ENCODE results near the gene PFKM.
A peak's percentile ranks its signal among the peaks of the same experiment; 100 is the strongest.

The PFKM gene

DNA sequence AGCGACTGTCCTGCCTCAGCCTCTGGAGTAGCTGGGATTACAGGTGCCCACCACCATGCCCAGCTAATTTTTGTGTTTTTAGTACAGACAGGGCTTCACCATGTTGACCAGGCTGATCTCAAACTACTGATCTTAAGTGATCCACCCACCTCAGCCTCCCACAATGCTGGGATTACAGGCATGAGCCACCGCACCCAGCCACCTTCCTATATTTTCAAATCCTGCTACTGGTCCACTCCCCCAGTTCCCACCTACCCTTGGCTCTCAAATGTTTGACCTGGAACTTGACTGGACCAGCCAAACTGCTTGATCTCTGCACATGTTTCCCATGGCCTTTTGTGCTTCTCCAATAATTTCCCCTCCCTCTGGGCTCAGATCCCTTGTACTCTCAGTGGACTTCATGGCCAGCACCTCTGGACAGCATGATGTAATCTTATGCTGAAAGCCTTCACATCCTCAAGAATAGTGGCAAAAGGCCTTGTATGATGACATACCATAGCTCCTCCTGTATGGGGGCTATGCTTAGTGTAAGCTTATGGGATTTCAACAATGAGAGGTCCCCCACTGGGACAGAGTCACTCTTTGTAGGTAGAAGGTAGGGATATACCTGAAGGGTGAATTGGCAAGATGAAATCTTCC lies 61.8 kb downstream of the PFKM start:
- no peak for TF ChIP-seq EZH2phosphoT487 (IDR thresholded peaks at IDR 0.05; ENCODE audit: low read depth)
- TF ChIP-seq, protein P1, sequence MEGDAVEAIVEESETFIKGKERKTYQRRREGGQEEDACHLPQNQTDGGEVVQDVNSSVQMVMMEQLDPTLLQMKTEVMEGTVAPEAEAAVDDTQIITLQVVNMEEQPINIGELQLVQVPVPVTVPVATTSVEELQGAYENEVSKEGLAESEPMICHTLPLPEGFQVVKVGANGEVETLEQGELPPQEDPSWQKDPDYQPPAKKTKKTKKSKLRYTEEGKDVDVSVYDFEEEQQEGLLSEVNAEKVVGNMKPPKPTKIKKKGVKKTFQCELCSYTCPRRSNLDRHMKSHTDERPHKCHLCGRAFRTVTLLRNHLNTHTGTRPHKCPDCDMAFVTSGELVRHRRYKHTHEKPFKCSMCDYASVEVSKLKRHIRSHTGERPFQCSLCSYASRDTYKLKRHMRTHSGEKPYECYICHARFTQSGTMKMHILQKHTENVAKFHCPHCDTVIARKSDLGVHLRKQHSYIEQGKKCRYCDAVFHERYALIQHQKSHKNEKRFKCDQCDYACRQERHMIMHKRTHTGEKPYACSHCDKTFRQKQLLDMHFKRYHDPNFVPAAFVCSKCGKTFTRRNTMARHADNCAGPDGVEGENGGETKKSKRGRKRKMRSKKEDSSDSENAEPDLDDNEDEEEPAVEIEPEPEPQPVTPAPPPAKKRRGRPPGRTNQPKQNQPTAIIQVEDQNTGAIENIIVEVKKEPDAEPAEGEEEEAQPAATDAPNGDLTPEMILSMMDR (IDR thresholded peaks at IDR 0.05; ENCODE audit: low read depth, low read length) = no peak
- Histone ChIP-seq H3K4me2 (ENCODE audit: low read length) (no peak overlapping the region), H3K4me1 (ENCODE audit: low read length) (peaks cover 19% of the 10 kb centered on the region), H3K9me3 (ENCODE audit: insufficient read depth, low read length) (no peaks in the 10 kb centered on the region), H3K9ac (ENCODE audit: low read length) (no peak overlapping the region), H3K4me3 (ENCODE audit: low read length) (no peak overlapping the region), H2AFZ (ENCODE audit: low read depth, low read length) (no peak overlapping the region), H3K27ac (ENCODE audit: low read length) (no peak overlapping the region), H3K27me3 (ENCODE audit: low read depth, low read length) (peaks cover 28% of the 10 kb centered on the region), H4K20me1 (ENCODE audit: insufficient read depth, low read length) (no peaks in the 10 kb centered on the region), H3K36me3 (replicated peaks; ENCODE audit: low read depth, low read length) (no peaks in the 10 kb centered on the region), H3K79me2 (ENCODE audit: low read length) (no peaks in the 10 kb centered on the region)

DNA sequence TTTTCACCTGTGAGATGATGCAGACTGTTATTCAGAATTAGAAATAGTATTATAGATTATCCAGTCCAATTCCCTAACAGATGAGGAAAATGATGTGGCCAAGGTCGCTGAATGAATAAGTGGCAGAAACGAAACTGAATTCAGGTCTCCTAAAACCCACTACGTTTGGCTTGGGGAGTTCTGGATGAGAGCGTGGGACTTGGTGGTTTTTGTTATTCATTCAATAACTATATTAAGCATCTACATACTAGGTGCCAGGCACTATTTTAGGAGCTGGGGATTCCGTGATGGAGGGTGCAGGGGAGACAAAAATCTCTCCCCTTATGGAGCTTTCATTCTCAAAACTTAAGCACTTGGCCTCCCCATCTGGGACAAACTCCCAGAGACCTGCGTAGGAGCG lies 63.5 kb downstream of the PFKM start:
- Histone ChIP-seq H3K4me3 (ENCODE audit: low read length) (peak overlapping the region; percentile 93), H3K4me2 (ENCODE audit: low read length) (peak overlapping the region; percentile 87), H2AFZ (ENCODE audit: low read depth, low read length) (peak overlapping the region; percentile 97), H3K9ac (ENCODE audit: low read length) (peak overlapping the region; percentile 35), H3K4me1 (ENCODE audit: low read length) (peaks cover 22% of the 10 kb centered on the region), H4K20me1 (ENCODE audit: insufficient read depth, low read length) (no peaks in the 10 kb centered on the region), H3K27ac (ENCODE audit: low read length) (no peak overlapping the region), H3K79me2 (ENCODE audit: low read length) (no peaks in the 10 kb centered on the region), H3K27me3 (ENCODE audit: low read depth, low read length) (peaks cover 20% of the 10 kb centered on the region), H3K36me3 (replicated peaks; ENCODE audit: low read depth, low read length) (no peaks in the 10 kb centered on the region), H3K9me3 (ENCODE audit: insufficient read depth, low read length) (no peaks in the 10 kb centered on the region)
- TF ChIP-seq, protein P1 (IDR thresholded peaks at IDR 0.05; ENCODE audit: low read depth, low read length) = no peak
- TF ChIP-seq EZH2phosphoT487 (IDR thresholded peaks at IDR 0.05; ENCODE audit: low read depth) = no peak

DNA sequence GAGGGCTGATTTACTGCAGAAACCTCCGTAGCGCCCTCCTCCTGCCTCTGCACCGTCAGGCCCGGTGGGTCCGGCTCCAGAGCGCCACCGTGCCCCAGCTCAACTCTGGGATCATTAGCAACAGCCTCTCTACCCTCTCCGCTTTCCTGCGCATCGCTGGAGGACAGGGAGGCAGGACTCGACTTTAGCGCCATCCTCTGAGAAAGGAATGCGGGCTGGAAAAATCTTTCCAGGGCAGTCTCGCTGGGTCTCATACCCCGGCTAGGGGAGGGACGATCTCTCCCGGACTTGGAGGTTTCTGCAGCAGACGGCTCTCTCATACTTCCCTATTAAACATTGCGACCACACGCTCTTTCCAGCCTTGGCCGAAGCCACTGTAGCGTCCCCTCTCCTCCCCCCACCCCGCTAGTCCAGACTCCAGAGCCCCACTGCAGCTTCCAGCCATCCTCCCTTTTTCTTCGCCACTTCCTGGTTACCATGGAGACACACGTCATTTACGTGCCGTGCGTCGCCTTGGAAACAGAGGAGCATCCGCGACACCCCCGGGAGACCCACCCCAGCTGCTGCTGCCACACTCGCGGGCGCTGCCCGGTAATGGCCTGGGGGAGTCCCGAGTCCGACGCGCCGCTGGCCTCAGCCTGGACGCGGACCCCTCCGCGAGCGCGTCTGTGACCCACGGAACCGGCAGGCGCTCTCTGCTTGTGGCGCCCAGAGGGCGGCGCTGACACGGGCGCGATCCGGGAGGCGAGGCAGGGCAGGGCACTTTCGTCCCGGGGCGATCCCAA lies 64.1 kb downstream of the PFKM start, which contains the start of gene CCDC184:
Gene CCDC184, plus strand, starts transcription at position 554 of the 785 bp plus-strand sequence. CDS start 479 bp downstream, outside the sequence.
- H3K27me3 ChIP-seq (ENCODE audit: low read depth, low read length) = peaks cover 16% of the 10 kb centered on the region
- peak within 1 kb of the TSS; percentile 97 for H2AFZ ChIP-seq (ENCODE audit: low read depth, low read length)
- peak within 1 kb of the TSS; percentile 87 for H3K4me2 ChIP-seq (ENCODE audit: low read length)
- peak within 1 kb of the TSS; percentile 35 for H3K9ac ChIP-seq (ENCODE audit: low read length)
- peaks cover 22% of the 10 kb centered on the region for H3K4me1 ChIP-seq (ENCODE audit: low read length)
- no peak for TF ChIP-seq EZH2phosphoT487 (IDR thresholded peaks at IDR 0.05; ENCODE audit: low read depth)
- TF ChIP-seq, protein P1 (IDR thresholded peaks at IDR 0.05; ENCODE audit: low read depth, low read length) = peak; percentile 57
- H3K36me3 ChIP-seq (replicated peaks; ENCODE audit: low read depth, low read length) = no peaks in the 10 kb centered on the region
- H3K9me3 ChIP-seq (ENCODE audit: insufficient read depth, low read length) = no peaks in the 10 kb centered on the region
- H3K4me3 ChIP-seq (ENCODE audit: low read length) = peak within 1 kb of the TSS; percentile 93
- H4K20me1 ChIP-seq (ENCODE audit: insufficient read depth, low read length) = no peaks in the 10 kb centered on the region
- H3K79me2 ChIP-seq (ENCODE audit: low read length) = no peaks in the 10 kb centered on the region
- H3K27ac ChIP-seq (ENCODE audit: low read length) = no peak within 1 kb of the TSS

DNA sequence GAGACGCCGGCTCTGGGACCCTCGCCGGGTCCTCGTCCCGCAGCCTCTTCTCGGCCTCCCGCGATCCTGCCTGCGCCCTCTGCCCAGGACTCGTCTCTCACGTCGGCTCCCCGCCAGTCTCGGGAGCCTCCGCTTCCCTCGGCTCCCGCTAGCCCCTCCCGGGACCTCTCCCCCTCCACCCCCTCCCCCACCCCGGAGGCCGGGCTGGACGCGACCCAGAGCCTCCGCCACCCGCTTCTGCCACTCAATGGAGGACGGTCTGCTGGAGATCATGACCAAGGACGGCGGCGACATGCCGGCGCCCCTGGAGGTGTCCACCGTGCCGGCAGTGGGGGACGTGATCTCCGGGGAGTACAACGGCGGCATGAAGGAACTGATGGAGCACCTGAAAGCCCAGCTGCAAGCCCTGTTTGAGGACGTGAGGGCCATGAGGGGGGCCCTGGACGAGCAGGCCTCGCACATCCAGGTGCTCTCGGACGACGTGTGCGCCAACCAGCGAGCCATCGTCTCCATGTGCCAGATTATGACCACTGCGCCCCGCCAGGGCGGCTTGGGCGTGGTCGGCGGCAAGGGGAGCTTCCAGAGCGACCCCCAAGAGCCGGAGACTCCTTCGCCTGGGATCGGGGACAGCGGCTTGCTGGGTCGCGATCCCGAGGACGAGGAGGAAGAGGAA lies 64.8 kb downstream of the PFKM start:
- Histone ChIP-seq H3K4me1 (ENCODE audit: low read length) (peaks cover 22% of the 10 kb centered on the region), H3K4me2 (ENCODE audit: low read length) (peak overlapping the region; percentile 87), H2AFZ (ENCODE audit: low read depth, low read length) (no peak overlapping the region), H3K79me2 (ENCODE audit: low read length) (no peaks in the 10 kb centered on the region), H3K9ac (ENCODE audit: low read length) (no peak overlapping the region), H3K9me3 (ENCODE audit: insufficient read depth, low read length) (no peaks in the 10 kb centered on the region), H3K36me3 (replicated peaks; ENCODE audit: low read depth, low read length) (no peaks in the 10 kb centered on the region), H3K27ac (ENCODE audit: low read length) (no peak overlapping the region), H4K20me1 (ENCODE audit: insufficient read depth, low read length) (no peaks in the 10 kb centered on the region), H3K4me3 (ENCODE audit: low read length) (peak overlapping the region; percentile 93), H3K27me3 (ENCODE audit: low read depth, low read length) (peaks cover 16% of the 10 kb centered on the region)
- TF ChIP-seq EZH2phosphoT487 (IDR thresholded peaks at IDR 0.05; ENCODE audit: low read depth) = no peak
- TF ChIP-seq, protein P1 (IDR thresholded peaks at IDR 0.05; ENCODE audit: low read depth, low read length) = no peak

All from OCI-LY3 (cell line).